HG02943 (cell line): Measurements from ENCODE around the gene INSYN2B.

Experiments
- ATAC-seq: cut with Tn5 transposase; IDR thresholded peaks from one replicate; pipeline ENCODE4 v1.9.1; 2021; ENCODE audit warnings: mild to moderate bottlenecking, low read depth, moderate library complexity; ENCODE audit not compliant: unreplicated experiment

The INSYN2B gene

GRCh38 chr5:169980418-169981053, at the start of gene INSYN2B:
Gene INSYN2B, minus strand, starts transcription at chr5:169980495. Its CDS starts 96,597 bp downstream, at chr5:169883898.
- ATAC-seq, result no peak

GRCh38 chr5:170028124-170028523, 47.8 kb upstream of the INSYN2B start:
- ATAC-seq, result no peak

DNA sequence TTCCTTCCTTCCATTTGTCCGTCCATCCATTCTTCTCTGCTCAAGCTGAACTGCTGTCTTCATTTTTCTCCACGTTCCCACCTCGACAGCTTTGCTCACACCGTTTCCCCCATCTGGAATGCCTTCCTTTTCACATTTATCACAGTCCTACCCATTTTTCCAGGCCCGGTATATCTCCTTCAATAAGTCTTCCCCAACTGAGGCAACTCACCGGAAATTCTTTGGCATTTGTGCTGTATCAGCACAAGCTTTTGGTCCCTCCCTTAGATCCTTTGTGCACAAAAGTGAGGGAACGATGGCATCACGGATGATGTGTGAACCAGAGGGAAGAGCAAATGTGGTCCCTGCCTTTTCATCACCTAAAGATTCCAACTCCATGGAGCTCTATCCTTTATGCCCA, 45.6 kb upstream of the INSYN2B start:
- no peak for ATAC-seq

GRCh38 chr5:170021506-170021905, 41.2 kb upstream of the INSYN2B start:
- ATAC-seq, result no peak

DNA sequence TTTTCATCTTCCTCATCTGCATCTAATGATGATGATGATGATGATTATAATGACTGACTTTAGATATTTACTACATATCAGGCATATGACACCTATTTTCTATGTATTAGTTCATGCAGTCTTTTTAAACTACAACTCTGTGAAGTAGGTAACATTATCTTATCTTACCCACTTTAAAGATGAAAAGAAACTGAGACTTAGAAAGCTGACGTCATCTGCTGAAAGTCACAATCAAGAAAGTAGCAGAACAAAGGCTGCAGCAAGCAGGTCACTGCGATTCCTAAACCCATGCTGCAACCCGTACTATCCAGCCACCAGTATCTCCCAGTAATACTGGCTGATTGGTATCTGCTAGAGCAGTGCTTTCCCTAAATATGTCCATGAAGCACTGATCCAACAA, 40.1 kb upstream of the INSYN2B start:
- ATAC-seq, result no peak

DNA sequence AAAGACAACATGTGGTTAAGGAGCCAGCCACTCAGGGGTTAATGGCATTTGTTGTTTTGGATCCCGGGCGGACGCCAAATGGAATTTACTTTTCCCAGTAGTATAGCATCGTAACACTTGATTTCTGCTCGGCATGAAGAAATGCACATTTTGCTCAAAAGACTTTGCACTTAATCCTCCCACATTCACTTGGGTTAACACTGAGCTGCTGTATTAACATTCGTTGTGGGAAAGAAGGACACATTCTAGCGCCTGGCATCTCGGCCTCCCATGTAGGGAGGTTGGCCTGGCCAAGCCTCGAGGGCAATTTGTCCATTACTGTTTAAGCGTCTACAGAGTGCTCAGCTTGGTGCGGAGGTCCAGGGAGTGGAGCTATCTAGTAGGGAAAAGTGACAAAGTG, 32.3 kb upstream of the INSYN2B start:
- ATAC-seq, result no peak

- no peak for ATAC-seq
Observed at GRCh38 chr5:170011751-170012150, 31.5 kb upstream of the INSYN2B start.

DNA sequence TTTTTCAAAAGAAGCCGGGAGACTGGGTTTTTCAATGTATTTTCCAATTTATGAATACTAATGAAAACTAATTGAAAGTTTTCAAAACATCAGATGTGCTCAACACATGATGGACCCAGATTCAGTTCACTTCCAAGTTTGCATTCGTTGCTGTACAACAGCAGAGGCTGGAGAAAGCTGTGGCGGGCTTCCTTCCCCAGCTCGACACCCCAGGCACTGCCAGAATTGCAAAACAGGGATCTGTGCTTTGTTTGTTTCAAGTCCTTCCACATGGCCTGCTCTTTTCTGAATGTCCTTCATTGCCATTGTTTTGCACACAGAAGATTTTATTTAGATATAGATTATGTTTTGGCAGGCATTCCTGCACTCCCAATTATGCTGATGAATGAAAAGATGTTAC, 30.3 kb upstream of the INSYN2B start:
- ATAC-seq, result no peak

DNA sequence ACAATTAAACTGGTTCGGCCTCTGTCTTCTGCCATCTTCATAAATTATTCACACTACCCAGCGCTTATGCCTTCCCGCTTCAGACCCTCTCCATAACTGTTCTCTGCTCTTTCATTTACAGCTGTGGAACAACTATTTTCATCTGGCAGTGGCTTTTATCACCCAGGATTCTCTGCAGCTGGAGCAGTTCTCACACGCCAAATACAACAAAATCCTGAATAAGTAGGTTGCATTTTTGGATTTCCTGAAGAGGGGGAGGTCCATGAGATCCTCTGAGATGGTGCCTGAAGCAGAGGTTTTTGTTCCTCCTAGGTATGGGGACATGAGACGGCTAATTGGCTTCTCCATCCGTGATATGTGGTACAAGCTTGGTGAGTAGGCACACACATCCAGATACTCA, 28.1 kb upstream of the INSYN2B start:
- no peak for ATAC-seq

- no peak for ATAC-seq
Observed at GRCh38 chr5:170006021-170006420, 25.7 kb upstream of the INSYN2B start.

DNA sequence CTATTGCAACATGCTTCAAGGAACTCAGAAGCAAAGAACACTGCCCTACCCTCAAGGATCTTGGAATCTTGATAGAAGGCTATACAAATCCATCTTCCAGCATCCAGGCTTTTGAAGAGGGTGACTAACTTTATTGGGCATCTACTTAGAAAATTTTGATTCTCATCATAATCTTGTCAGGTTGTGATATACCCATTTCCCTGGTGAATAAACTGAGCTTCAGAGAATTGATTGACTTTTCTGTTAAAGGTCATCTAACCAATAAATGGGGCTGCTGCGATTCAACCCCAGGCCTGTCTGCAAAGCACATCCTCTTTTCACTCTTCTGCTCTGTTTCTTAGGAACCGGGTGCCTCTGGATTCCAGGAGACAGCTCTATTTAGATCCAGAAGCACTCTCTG, 19.9 kb upstream of the INSYN2B start:
- no peak for ATAC-seq

DNA sequence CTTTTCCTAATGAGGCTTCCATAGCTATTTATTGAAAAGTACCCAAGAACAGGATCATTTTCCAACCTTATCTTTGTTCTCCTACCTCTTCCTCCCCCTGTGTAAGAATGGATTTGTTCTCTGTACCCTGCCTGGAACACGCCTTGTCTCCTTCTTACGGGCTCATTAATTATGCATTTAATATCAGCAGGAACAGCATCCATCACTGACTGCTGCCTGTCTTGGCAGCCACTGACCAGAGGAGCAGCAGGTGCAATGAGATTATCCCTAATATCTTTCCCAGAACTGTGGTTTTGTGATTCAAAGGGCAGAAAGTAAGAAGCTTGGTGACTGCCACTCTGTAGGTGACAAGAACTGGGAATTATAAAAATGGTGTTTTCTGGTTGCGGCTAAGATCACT, 19.3 kb upstream of the INSYN2B start:
- ATAC-seq, result no peak

- ATAC-seq, result no peak
Observed at GRCh38 chr5:169997798-169998197, 17.5 kb upstream of the INSYN2B start.

DNA sequence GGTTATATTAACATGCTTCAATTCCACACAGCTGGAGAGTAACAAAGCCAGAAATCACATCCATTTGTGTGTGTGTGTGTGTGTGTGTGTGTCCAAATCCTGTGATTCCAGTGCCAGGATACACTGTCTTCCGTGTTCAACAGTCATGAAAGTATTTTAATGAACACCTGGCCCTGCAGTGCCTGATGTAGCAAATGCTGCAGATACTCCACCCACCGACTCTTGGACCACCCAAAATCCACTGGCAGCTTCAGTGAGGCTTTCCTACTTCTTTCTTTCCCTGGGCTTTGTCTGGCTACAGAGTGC, 13.1 kb upstream of the INSYN2B start:
- ATAC-seq, result no peak

DNA sequence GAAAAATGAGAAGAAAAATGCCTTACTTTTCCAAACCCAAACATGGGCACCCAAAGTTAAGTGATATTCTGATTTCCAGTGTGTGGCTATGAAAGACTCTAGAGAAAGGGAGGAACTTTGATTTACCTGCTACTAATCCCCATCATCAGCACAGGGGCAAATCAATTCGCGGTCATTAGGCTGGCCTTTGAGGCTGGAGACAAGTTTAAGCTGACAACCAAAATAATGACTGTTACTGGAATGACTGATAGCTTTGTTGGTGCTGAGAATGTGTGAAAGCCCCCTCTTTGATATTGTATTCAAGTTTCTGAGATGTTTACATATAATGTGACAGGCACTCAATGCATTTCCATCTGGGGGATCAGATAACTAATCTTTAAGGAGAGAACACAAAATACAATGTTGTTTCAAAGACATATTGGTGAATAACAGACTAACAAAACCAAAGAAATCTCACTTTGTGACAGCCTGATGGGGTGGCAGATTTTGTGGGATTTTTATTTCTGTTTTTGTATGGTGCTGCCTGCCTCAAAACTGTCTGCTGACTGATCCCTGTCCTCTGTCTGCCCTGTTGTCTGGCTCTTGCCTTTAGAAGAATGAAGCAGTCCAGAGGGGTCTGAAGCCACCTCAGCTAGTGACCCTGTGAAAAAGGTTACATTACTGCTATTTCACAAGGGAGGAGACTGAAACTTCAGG, 12.6 kb upstream of the INSYN2B start:
- no peak for ATAC-seq

DNA sequence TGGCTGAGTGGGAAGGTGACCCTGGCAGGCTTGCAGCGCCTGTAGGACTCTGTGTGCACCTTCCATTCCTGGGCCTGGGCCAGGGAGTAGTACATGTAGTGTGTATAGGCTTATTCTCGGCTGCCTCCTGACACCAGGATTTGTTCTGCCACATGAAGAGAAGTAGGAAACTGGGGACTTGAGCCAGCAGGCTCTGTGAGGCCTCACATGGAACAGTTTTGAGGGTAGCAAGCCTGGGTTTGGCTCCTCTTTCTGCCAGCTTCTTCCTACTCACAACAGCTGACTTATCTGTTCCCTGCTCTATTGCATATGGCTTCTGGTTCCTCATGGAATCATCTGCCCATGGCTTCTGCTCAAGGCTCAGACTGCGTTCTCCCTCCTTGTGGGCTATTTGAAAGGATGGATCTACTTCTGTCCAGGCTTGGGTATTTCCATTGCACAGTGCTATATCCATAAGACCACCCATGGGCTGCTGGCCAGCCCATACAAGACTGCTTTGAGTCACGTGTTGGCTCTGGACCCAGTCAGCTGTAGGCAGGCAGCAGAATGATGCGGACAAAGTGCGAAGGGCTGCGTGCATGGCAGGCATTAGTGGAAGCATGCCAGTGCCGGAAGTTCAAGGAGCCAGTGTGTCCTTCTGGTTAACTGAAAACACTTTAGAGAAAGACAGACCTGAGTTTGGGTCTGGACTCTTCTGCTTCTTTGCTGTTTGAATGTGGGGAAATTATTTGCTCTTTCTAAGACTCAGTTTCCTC, 11.0 kb upstream of the INSYN2B start:
- ATAC-seq, result no peak

GRCh38 chr5:169989365-169989764, 9.1 kb upstream of the INSYN2B start:
- no peak for ATAC-seq

DNA sequence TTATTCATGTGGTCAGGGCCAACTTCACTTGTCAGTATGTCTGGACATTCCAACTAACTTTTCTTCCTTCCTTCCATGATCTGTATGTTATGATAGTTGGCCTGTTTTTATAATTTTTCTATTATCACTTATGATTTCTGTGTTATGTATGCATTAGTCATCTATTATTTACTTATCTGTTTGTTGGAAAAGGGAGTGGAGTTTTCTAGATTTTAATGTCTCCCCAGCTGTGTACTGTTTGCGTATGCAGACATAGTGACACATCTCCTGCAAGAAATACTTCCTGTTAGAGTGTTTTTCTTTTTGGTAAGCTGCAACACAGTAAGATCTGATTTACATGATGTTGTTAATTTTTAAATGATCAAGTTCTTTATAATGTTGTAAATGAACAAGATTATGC, 8.7 kb upstream of the INSYN2B start:
- ATAC-seq, result no peak

GRCh38 chr5:169988206-169988605, 7.9 kb upstream of the INSYN2B start:
- no peak for ATAC-seq

DNA sequence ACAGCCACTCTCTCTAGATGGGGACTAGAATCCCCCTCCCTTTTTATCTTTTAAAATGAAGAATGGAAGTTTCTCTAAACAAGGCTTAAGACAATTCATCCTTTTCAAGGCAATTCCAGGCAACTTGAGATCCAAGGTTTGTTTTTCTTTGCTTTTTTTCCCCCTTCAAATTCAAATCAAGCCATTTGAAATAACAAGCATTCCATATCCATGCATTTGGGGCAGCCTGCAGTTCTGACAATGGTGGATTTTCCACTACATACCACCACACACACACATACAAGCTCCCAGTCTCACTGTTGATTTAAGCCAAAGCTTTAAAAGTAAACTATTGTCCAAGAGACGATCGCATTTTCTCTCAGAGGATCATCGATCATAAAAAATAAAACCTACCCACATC, 424 bp downstream of the INSYN2B start:
- ATAC-seq, result no peak

GRCh38 chr5:169978714-169979113, 1.6 kb downstream of the INSYN2B start:
- ATAC-seq, result no peak
